Endodermal cell (in vitro differentiated cells): ENCODE results near the gene MYL11. TPM values are rescaled to one million over a fixed set of nuclear protein-coding genes. Genes with fewer than 3 reads are reported as not detected.
A peak's percentile ranks its signal among the peaks of the same experiment; 100 is the strongest.
"Not testable (repeated sequence)": the region's sequence is repeated elsewhere in the genome, so short reads cannot be mapped to it uniquely, and the experiment has no call there.

Source experiments
- DNase-seq: peaks from one replicate; pipeline ENCODE4 v3.0.0-alpha.2; 2017
- H3K27ac ChIP-seq: 2 replicates; pipeline ENCODE4 v1.5.1; 2013; ENCODE audit warnings: mild to moderate bottlenecking, low read depth, low read length, moderate library complexity
- H3K27me3 ChIP-seq: 2 replicates; pipeline ENCODE4 v1.6.1; 2013; ENCODE audit warnings: mild to moderate bottlenecking, low read length, moderate library complexity; ENCODE audit not compliant: insufficient read depth, control insufficient read depth, poor library complexity, severe bottlenecking
- H3K36me3 ChIP-seq: 2 replicates; pipeline ENCODE4 v1.7.0; 2013; ENCODE audit warnings: mild to moderate bottlenecking, low read length, moderate library complexity; ENCODE audit not compliant: control insufficient read depth, insufficient read depth
- H3K4me1 ChIP-seq: one replicate; pipeline ENCODE4 v1.7.0; 2013; ENCODE audit warnings: low read length; ENCODE audit not compliant: control insufficient read depth, insufficient read depth
- H3K4me3 ChIP-seq: 2 replicates; pipeline ENCODE4 v1.5.1; 2013; ENCODE audit warnings: mild to moderate bottlenecking, low read length, moderate library complexity
- H3K9ac ChIP-seq: 2 replicates; pipeline ENCODE4 v1.6.1; 2013; ENCODE audit warnings: mild to moderate bottlenecking, low read length, moderate library complexity; ENCODE audit not compliant: poor library complexity, severe bottlenecking; ENCODE audit errors: extremely low read depth
- H3K9me3 ChIP-seq: 2 replicates; pipeline ENCODE4 v1.6.1; 2013; ENCODE audit warnings: mild to moderate bottlenecking, low read length, moderate library complexity; ENCODE audit not compliant: control insufficient read depth
- H3K27ac Mint-ChIP-seq: 2 replicates; pipeline ENCODE4 v1.8.0; 2020; ENCODE audit warnings: mixed read lengths
- H3K27me3 Mint-ChIP-seq: 2 replicates; pipeline ENCODE4 v1.8.0; 2021; ENCODE audit warnings: mild to moderate bottlenecking, mixed read lengths; ENCODE audit not compliant: insufficient read depth
- H3K36me3 Mint-ChIP-seq: 2 replicates; pipeline ENCODE4 v1.8.0; 2020; ENCODE audit warnings: low read depth, mixed read lengths
- H3K4me1 Mint-ChIP-seq: 2 replicates; pipeline ENCODE4 v1.8.0; 2020; ENCODE audit warnings: mixed read lengths
- H3K4me3 Mint-ChIP-seq: 2 replicates; pipeline ENCODE4 v1.8.0; 2020; ENCODE audit warnings: mild to moderate bottlenecking, moderate library complexity, mixed read lengths
- H3K9me3 Mint-ChIP-seq: 2 replicates; pipeline ENCODE4 v1.8.0; 2020; ENCODE audit warnings: mild to moderate bottlenecking, mixed read lengths
- CTCF ChIP-seq: fragments of 200-600 bp; sonication (generic); conservative IDR thresholded peaks from 2 replicates; pipeline ENCODE4 v1.5.0; 2021; ENCODE audit warnings: antibody characterized with exemption, mild to moderate bottlenecking
- WGBS, 2 experiments: methylation state at CpG; one replicate each; pipeline versions ENCODE4 v1.1.5 to v1.1.7; 2013; ENCODE audit warnings: missing lambda C conversion rate in 2 of 2, mixed read lengths in 1 of 2; ENCODE audit not compliant: insufficient coverage in 1 of 2, insufficient read length in 1 of 2; 5-methylcytosine and 5-hydroxymethylcytosine counted together
- total RNA-seq, 2 donors: library from RNA; stranded (reverse); fragmentation: NEBNext Ultra II Directional in 1 of 2; extraction: Animal tissue kit (Norgen Biotek cat#: 25700) in 1 of 2; gene quantifications; 2 replicates in 1 of 2; 3 replicates in 1 of 2; pipeline ENCODE4 v1.2.1, GENCODE V29; 2021

The MYL11 gene
- total RNA-seq, 2 donors from 2014 or later, result 1.2 TPM; not detected in 1

- H3K36me3 ChIP-seq, result peaks cover 25% of the 10 kb centered on the region
These were observed 21.5 kb downstream of the MYL11 start for GRCh38 chr16:30395992-30396585.

GRCh38 chr16:30396627-30397026 lies 22.0 kb downstream of the MYL11 start:
- H3K27me3 Mint-ChIP-seq, H3K27me3 ChIP-seq, H3K4me1 ChIP-seq, H3K9me3 Mint-ChIP-seq, DNase-seq, H3K9me3 ChIP-seq: not testable (repeated sequence)
- peak overlapping the region; percentile 37 for H3K27ac Mint-ChIP-seq
- Histone ChIP-seq H3K27ac (peak overlapping the region; percentile 29), H3K4me3 (peak overlapping the region; percentile 89), H3K36me3 (peaks cover 25% of the 10 kb centered on the region), H3K9ac (peak overlapping the region; percentile 97)
- H3K4me1 Mint-ChIP-seq, result peaks cover 33% of the 10 kb centered on the region
- WGBS, 2 experiments, result 84% methylated on average over 4 of the region's 4 CpGs; no CpG with 5 or more reads in 1 of the 2 experiments
- H3K36me3 Mint-ChIP-seq, result peaks cover 16% of the 10 kb centered on the region
- H3K4me3 Mint-ChIP-seq, result peak overlapping the region; percentile 93

More at GRCh38 chr16:30395992-30396585, 21.5 kb downstream of the MYL11 start:
- WGBS, 2 experiments, result 11 to 17% methylated on average over 11 to 12 of the region's 13 CpGs
- Mint-ChIP-seq H3K36me3 (peaks cover 16% of the 10 kb centered on the region), H3K9me3 (no peaks in the 10 kb centered on the region), H3K4me1 (peaks cover 30% of the 10 kb centered on the region), H3K4me3 (peak overlapping the region; percentile 93), H3K27me3 (no peaks in the 10 kb centered on the region), H3K27ac (peak overlapping the region; percentile 90)
- H3K4me3 ChIP-seq, result peak overlapping the region; percentile 89
- no peaks in the 10 kb centered on the region for H3K4me1 ChIP-seq
- no peak for DNase-seq
- no peaks in the 10 kb centered on the region for H3K27me3 ChIP-seq
- TF ChIP-seq CTCF, result no peak
- H3K9ac ChIP-seq, result peak overlapping the region; percentile 97
- H3K9me3 ChIP-seq, result no peaks in the 10 kb centered on the region
- peak overlapping the region; percentile 100 for H3K27ac ChIP-seq

- no peak for TF ChIP-seq CTCF
- Mint-ChIP-seq H3K27me3 (no peaks in the 10 kb centered on the region), H3K4me3 (peak overlapping the region; percentile 93), H3K36me3 (peaks cover 16% of the 10 kb centered on the region), H3K27ac (peak overlapping the region; percentile 37), H3K9me3 (no peaks in the 10 kb centered on the region), H3K4me1 (peaks cover 35% of the 10 kb centered on the region)
- Histone ChIP-seq H3K27me3 (no peaks in the 10 kb centered on the region), H3K4me3 (peak overlapping the region; percentile 89), H3K9me3 (no peaks in the 10 kb centered on the region), H3K36me3 (peaks cover 25% of the 10 kb centered on the region), H3K27ac (peak overlapping the region; percentile 29), H3K4me1 (no peaks in the 10 kb centered on the region), H3K9ac (no peak overlapping the region)
- 94 to 95% methylated on average over 4 of the region's 4 CpGs for WGBS, 2 experiments
- DNase-seq, result no peak
These were observed 22.5 kb downstream of the MYL11 start for GRCh38 chr16:30397056-30397455.
